Limb (tissue), 2 donors: ENCODE results near the gene LMO7.

ENCODE experiments used
- DNase-seq, 2 donors: peaks; one replicate each; pipeline ENCODE4 v3.0.0-alpha.2; 2016; ENCODE audit errors: extremely low spot score in 2 of 2

Gene LMO7

GRCh38 chr13:75635828-75636435 lies at the start of gene LMO7:
TSS of gene LMO7 (plus strand) at chr13:75636330. CDS start at chr13:75636658, 328 bp downstream.
- peak in 1 of 2 donors; percentile 70 for DNase-seq

- DNase-seq: no peak
These were observed 48.5 kb upstream of the LMO7 start for GRCh38 chr13:75587679-75588078.

GRCh38 chr13:75596657-75597182 lies 39.4 kb upstream of the LMO7 start:
- no peak for DNase-seq

GRCh38 chr13:75600371-75600770 lies 35.8 kb upstream of the LMO7 start:
- no peak for DNase-seq

GRCh38 chr13:75603038-75603437 lies 33.1 kb upstream of the LMO7 start:
- no peak for DNase-seq

- DNase-seq: no peak
These were observed 28.7 kb upstream of the LMO7 start for GRCh38 chr13:75607447-75607846.

GRCh38 chr13:75610466-75610865 lies 25.7 kb upstream of the LMO7 start:
- DNase-seq: no peak

- DNase-seq: no peak
These were observed 23.8 kb upstream of the LMO7 start for GRCh38 chr13:75612354-75612753.

- no peak for DNase-seq
These were observed 18.9 kb upstream of the LMO7 start for GRCh38 chr13:75617230-75617629.

GRCh38 chr13:75618308-75618707 lies 17.8 kb upstream of the LMO7 start:
- no peak for DNase-seq

- no peak for DNase-seq
These were observed 16.1 kb upstream of the LMO7 start for GRCh38 chr13:75620020-75620419.

- no peak for DNase-seq
These were observed 15.0 kb upstream of the LMO7 start for GRCh38 chr13:75621147-75621546.

GRCh38 chr13:75628801-75629200 lies 7.3 kb upstream of the LMO7 start:
- no peak for DNase-seq

- no peak for DNase-seq
These were observed 2.8 kb upstream of the LMO7 start for GRCh38 chr13:75633285-75633684.

GRCh38 chr13:75635101-75635827 lies 866 bp upstream of the LMO7 start:
- DNase-seq: no peak

GRCh38 chr13:75636436-75637180 lies 478 bp downstream of the LMO7 start:
- DNase-seq: peak in 1 of 2 donors; percentile 60

GRCh38 chr13:75637181-75637750 lies 1.1 kb downstream of the LMO7 start:
- peak in 1 of 2 donors; percentile 32 for DNase-seq

GRCh38 chr13:75639454-75639853 lies 3.3 kb downstream of the LMO7 start:
- DNase-seq: no peak

GRCh38 chr13:75641026-75641425 lies 4.9 kb downstream of the LMO7 start:
- DNase-seq: no peak

- no peak for DNase-seq
These were observed 7.1 kb downstream of the LMO7 start for GRCh38 chr13:75643182-75643581.

GRCh38 chr13:75643693-75644092 lies 7.6 kb downstream of the LMO7 start:
- no peak for DNase-seq

- DNase-seq: no peak
These were observed 9.0 kb downstream of the LMO7 start for GRCh38 chr13:75645141-75645540.
